ENCODE data around the gene RARA. TPM values are rescaled to one million over a fixed set of nuclear protein-coding genes. Genes with fewer than 3 reads are reported as not detected.
A peak's percentile ranks its signal among the peaks of the same experiment; 100 is the strongest.
"Not testable (repeated sequence)": the region's sequence is repeated elsewhere in the genome, so short reads cannot be mapped to it uniquely, and the experiment has no call there.

Gene RARA
- total RNA-seq, 2 experiments from 2014 or later, result 34.7 to 36.2 TPM

GRCh38 chr17:40364906-40365305 lies 55.9 kb downstream of the RARA start:
- Mint-ChIP-seq H3K9me3 (no peaks in the 10 kb centered on the region), H3K36me3 (ENCODE audit: low read depth) (no peaks in the 10 kb centered on the region), H3K4me1 (ENCODE audit: low read depth) (peaks cover 5% of the 10 kb centered on the region), H3K4me3 (no peak overlapping the region), H3K27ac (no peak overlapping the region), H3K27me3 (peaks cover 4% of the 10 kb centered on the region)
- no peak for DNase-seq
- ChIA-PET CTCF (interaction anchor here (1.0 to 9.5 kb wide), 7 partner anchors 10 to 282 kb away, joined by 3 to 168 read pairs (median 5); no protein-coding TSS in a partner anchor), POLR2A (interaction anchor here (0.7 to 1.6 kb wide), 3 partner anchors 12 to 282 kb away, joined by 3 to 4 read pairs (median 3); no protein-coding TSS in a partner anchor)
- intact Hi-C loops (cut with micrococcal nuclease), result no loop called here
- no peak for ATAC-seq
- TF ChIP-seq CTCF (IDR thresholded peaks at IDR 0.05), result no peak

- Mint-ChIP-seq H3K4me1 (ENCODE audit: low read depth) (peaks cover 6% of the 10 kb centered on the region), H3K27ac (no peak overlapping the region), H3K27me3 (peaks cover 4% of the 10 kb centered on the region), H3K9me3 (no peaks in the 10 kb centered on the region), H3K36me3 (ENCODE audit: low read depth) (no peaks in the 10 kb centered on the region), H3K4me3 (no peak overlapping the region)
- CTCF ChIA-PET, result interaction anchor here (0.6 to 9.5 kb wide), 5 partner anchors 11 to 186 kb away, joined by 3 to 168 read pairs (median 4); no protein-coding TSS in a partner anchor
- POLR2A ChIA-PET, result interaction anchor here (0.8 kb wide), 1 partner anchor 23 kb away, joined by 3 read pairs; no protein-coding TSS in a partner anchor
- TF ChIP-seq CTCF (IDR thresholded peaks at IDR 0.05), result no peak
- ATAC-seq (no peak), DNase-seq (no peak)
- intact Hi-C loops (cut with micrococcal nuclease), result no loop called here
Measured at GRCh38 chr17:40366076-40366860, 57.3 kb downstream of the RARA start.

- Mint-ChIP-seq H3K9me3 (no peaks in the 10 kb centered on the region), H3K27ac (no peak overlapping the region), H3K4me3 (no peak overlapping the region), H3K4me1 (ENCODE audit: low read depth) (peaks cover 12% of the 10 kb centered on the region), H3K36me3 (ENCODE audit: low read depth) (no peaks in the 10 kb centered on the region), H3K27me3 (peaks cover 3% of the 10 kb centered on the region)
- ATAC-seq (no peak), DNase-seq (peak; percentile 1)
- ChIA-PET POLR2A (no interaction called here), CTCF (interaction anchor here (0.6 to 2.4 kb wide), 3 partner anchors 12 to 109 kb away, joined by 3 to 13 read pairs (median 4); no protein-coding TSS in a partner anchor)
- no peak for TF ChIP-seq CTCF (IDR thresholded peaks at IDR 0.05)
- intact Hi-C loops (cut with micrococcal nuclease), result no loop called here
Measured at GRCh38 chr17:40366861-40367518, 58.0 kb downstream of the RARA start.

GRCh38 chr17:40367728-40368127 lies 58.7 kb downstream of the RARA start:
- CTCF ChIA-PET; POLR2A ChIA-PET; H3K27me3 Mint-ChIP-seq; ATAC-seq; H3K27ac Mint-ChIP-seq; intact Hi-C loops (cut with micrococcal nuclease); H3K4me3 Mint-ChIP-seq; DNase-seq; H3K36me3 Mint-ChIP-seq (ENCODE audit: low read depth); H3K9me3 Mint-ChIP-seq: not testable (repeated sequence)
- peaks cover 18% of the 10 kb centered on the region for H3K4me1 Mint-ChIP-seq (ENCODE audit: low read depth)

GRCh38 chr17:40369923-40370322 lies 60.9 kb downstream of the RARA start:
- Mint-ChIP-seq H3K9me3 (no peaks in the 10 kb centered on the region), H3K27ac (no peak overlapping the region), H3K4me1 (ENCODE audit: low read depth) (peaks cover 27% of the 10 kb centered on the region), H3K4me3 (no peak overlapping the region), H3K27me3 (no peaks in the 10 kb centered on the region), H3K36me3 (ENCODE audit: low read depth) (no peaks in the 10 kb centered on the region)
- DNase-seq (no peak), ATAC-seq (no peak)
- intact Hi-C loops (cut with micrococcal nuclease), result no loop called here
- ChIA-PET POLR2A (no interaction called here), CTCF (interaction anchor here (1.1 kb wide), 1 partner anchor 15 kb away, joined by 3 read pairs; no protein-coding TSS in a partner anchor)
- TF ChIP-seq CTCF (IDR thresholded peaks at IDR 0.05), result no peak

All from activated CD8-positive, alpha-beta T cell treated with anti-CD3 and anti-CD28 coated beads for 36 hours (primary cell).